ENCODE measurements around the gene IFT88.
A peak's percentile ranks its signal among the peaks of the same experiment; 100 is the strongest.

IFT88 gene, protein sequence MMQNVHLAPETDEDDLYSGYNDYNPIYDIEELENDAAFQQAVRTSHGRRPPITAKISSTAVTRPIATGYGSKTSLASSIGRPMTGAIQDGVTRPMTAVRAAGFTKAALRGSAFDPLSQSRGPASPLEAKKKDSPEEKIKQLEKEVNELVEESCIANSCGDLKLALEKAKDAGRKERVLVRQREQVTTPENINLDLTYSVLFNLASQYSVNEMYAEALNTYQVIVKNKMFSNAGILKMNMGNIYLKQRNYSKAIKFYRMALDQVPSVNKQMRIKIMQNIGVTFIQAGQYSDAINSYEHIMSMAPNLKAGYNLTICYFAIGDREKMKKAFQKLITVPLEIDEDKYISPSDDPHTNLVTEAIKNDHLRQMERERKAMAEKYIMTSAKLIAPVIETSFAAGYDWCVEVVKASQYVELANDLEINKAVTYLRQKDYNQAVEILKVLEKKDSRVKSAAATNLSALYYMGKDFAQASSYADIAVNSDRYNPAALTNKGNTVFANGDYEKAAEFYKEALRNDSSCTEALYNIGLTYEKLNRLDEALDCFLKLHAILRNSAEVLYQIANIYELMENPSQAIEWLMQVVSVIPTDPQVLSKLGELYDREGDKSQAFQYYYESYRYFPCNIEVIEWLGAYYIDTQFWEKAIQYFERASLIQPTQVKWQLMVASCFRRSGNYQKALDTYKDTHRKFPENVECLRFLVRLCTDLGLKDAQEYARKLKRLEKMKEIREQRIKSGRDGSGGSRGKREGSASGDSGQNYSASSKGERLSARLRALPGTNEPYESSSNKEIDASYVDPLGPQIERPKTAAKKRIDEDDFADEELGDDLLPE

DNA sequence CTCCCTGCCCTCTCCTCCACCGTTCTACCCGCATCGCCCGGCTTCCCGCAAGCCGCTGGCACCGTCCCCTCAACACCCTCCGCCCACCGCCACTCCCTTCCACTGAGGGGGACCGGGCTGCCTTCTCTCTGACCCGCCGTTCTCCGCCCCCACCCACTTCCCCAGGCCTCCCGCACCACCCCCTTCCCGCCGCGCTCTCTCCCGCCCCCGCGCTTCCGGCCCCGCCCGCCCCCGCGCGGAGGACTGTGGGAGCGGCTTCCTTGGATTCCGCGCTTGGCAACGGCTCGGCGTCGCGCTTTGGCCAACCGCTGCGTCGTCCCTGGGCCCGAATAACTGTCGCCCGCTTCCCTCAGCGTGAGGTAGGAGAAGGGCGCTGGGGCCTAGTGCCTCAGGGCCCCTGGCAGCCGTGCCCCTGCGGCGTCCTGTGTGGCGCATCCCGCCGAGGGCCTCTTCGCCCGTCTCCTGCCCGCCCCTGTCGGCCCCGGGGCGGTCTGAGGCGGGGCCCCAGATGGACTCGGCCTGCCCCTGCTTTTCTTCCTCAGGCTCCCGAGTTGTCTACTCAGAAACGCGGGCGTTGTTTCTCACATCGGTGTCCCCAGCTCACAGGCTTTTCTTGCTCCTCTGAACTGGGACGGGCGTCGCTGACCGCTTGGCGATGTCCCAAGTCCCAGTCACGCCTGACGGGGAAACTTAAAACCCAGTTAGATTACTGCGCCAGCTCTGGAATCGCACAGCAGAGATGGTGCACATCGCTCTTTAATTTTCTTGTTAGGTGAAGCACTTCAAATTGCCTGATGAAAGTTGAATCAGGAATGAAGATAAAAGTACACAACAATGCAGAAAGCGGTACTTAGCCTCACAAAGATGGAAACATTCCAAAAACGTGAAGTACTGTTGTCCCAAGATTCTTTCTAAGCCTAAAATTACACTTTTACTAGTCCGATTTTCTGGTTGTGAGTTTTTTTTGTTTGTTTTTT lies at the start of gene IFT88:
TSS of gene IFT88 (plus strand) at position 260 of the 977 bp plus-strand sequence. CDS start 7,229 bp downstream, outside the sequence.
- DNase-seq: peak; percentile 89
- CTCF ChIA-PET: interaction anchor here (1.9 kb wide), 1 partner anchor 72 kb away, joined by 4 read pairs; no protein-coding TSS in a partner anchor
- Mint-ChIP-seq H3K9me3 (peaks cover 10% of the 10 kb centered on the region), H3K27me3 (no peaks in the 10 kb centered on the region), H3K4me1 (peaks cover 15% of the 10 kb centered on the region), H3K36me3 (peaks cover 13% of the 10 kb centered on the region), H3K4me3 (peak within 1 kb of the TSS; percentile 93), H3K27ac (peak within 1 kb of the TSS; percentile 88)

GRCh38 chr13:20518660-20519100 lies 48.3 kb upstream of the IFT88 start:
- Mint-ChIP-seq H3K4me3 (no peak overlapping the region), H3K4me1 (peaks cover 9% of the 10 kb centered on the region), H3K9me3 (no peaks in the 10 kb centered on the region), H3K36me3 (no peaks in the 10 kb centered on the region), H3K27me3 (no peaks in the 10 kb centered on the region), H3K27ac (no peak overlapping the region)
- CTCF ChIA-PET: no interaction called here
- no peak for DNase-seq

- H3K4me3 Mint-ChIP-seq: no peak overlapping the region
- no peaks in the 10 kb centered on the region for H3K9me3 Mint-ChIP-seq
- CTCF ChIA-PET: no interaction called here
- DNase-seq: no peak
- H3K27ac Mint-ChIP-seq: no peak overlapping the region
- peaks cover 15% of the 10 kb centered on the region for H3K4me1 Mint-ChIP-seq
- H3K27me3 Mint-ChIP-seq: no peaks in the 10 kb centered on the region
- H3K36me3 Mint-ChIP-seq: no peaks in the 10 kb centered on the region
These were observed 47.1 kb upstream of the IFT88 start for GRCh38 chr13:20519875-20520274.

GRCh38 chr13:20521364-20522115 lies 45.4 kb upstream of the IFT88 start:
- no peak for DNase-seq
- CTCF ChIA-PET: no interaction called here
- peaks cover 22% of the 10 kb centered on the region for H3K4me1 Mint-ChIP-seq

GRCh38 chr13:20525144-20525600 lies 41.8 kb upstream of the IFT88 start:
- peak; percentile 40 for DNase-seq
- Mint-ChIP-seq H3K36me3 (no peaks in the 10 kb centered on the region), H3K4me3 (peak overlapping the region; percentile 83), H3K27ac (peak overlapping the region; percentile 86), H3K9me3 (no peaks in the 10 kb centered on the region), H3K4me1 (peaks cover 33% of the 10 kb centered on the region), H3K27me3 (peaks cover 5% of the 10 kb centered on the region)
- CTCF ChIA-PET: no interaction called here

More at GRCh38 chr13:20521364-20522115, 45.4 kb upstream of the IFT88 start:
- Mint-ChIP-seq H3K9me3 (no peaks in the 10 kb centered on the region), H3K4me3 (no peak overlapping the region), H3K27me3 (no peaks in the 10 kb centered on the region), H3K27ac (no peak overlapping the region), H3K36me3 (no peaks in the 10 kb centered on the region)

- CTCF ChIA-PET: no interaction called here
- peaks cover 33% of the 10 kb centered on the region for H3K4me1 Mint-ChIP-seq
- peaks cover 6% of the 10 kb centered on the region for H3K27me3 Mint-ChIP-seq
- H3K36me3 Mint-ChIP-seq: no peaks in the 10 kb centered on the region
- peaks cover 5% of the 10 kb centered on the region for H3K9me3 Mint-ChIP-seq
- peak within 1 kb of the TSS; percentile 89 for H3K27ac Mint-ChIP-seq
- peak; percentile 85 for DNase-seq
- H3K4me3 Mint-ChIP-seq: peak within 1 kb of the TSS; percentile 83
These were observed 41.1 kb upstream of the IFT88 start, which contains the start of gene CRYL1 for GRCh38 chr13:20525601-20526544. TSS of gene CRYL1 (minus strand) at chr13:20525857. CDS start at chr13:20525794, 63 bp downstream.

DNA sequence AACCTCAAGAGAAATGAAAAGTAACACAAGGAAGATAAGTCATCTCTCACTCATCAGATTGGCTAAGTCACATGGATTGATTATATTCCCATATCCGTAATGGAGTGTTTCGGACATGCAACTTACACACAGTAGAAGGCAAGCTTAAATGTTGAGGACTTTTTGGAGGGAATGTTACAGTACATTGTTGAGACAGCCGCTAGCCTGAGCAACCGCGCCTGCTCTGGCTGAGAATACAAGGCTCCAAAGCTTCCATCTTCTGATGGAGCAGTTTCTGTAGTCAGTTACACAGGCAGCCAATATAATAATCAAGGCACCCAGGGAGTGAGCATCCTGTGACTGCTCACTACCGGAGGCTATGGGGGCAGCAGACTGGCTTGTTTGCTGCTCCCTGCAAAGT lies 40.3 kb upstream of the IFT88 start:
- H3K9me3 Mint-ChIP-seq: peaks cover 7% of the 10 kb centered on the region
- peak overlapping the region; percentile 70 for H3K4me3 Mint-ChIP-seq
- CTCF ChIA-PET: no interaction called here
- peak overlapping the region; percentile 89 for H3K27ac Mint-ChIP-seq
- peaks cover 33% of the 10 kb centered on the region for H3K4me1 Mint-ChIP-seq
- peaks cover 9% of the 10 kb centered on the region for H3K27me3 Mint-ChIP-seq
- H3K36me3 Mint-ChIP-seq: no peaks in the 10 kb centered on the region
- DNase-seq: no peak

DNA sequence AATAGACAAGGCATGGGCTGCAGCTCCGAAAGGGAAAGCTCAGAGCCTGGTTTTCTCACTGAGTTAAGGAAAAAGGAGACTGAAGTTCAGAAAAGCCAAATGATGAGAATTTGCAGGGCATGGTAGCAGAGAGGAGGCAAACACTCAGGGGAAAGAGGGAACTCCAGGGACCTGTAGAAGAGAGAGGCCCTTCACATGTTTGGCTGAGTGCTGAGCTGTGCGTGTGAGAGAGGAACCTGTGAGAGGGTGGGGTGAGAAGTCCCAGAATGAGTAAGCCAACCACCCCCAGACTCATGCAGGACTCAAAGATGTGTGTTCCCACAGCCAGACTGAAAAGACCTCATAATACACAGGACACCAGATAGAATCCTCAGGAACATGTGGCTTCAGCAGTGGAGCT lies 38.5 kb upstream of the IFT88 start:
- Mint-ChIP-seq H3K4me1 (peaks cover 26% of the 10 kb centered on the region), H3K36me3 (no peaks in the 10 kb centered on the region), H3K9me3 (peaks cover 7% of the 10 kb centered on the region), H3K4me3 (no peak overlapping the region), H3K27me3 (peaks cover 9% of the 10 kb centered on the region), H3K27ac (no peak overlapping the region)
- CTCF ChIA-PET: no interaction called here
- DNase-seq: no peak

DNA sequence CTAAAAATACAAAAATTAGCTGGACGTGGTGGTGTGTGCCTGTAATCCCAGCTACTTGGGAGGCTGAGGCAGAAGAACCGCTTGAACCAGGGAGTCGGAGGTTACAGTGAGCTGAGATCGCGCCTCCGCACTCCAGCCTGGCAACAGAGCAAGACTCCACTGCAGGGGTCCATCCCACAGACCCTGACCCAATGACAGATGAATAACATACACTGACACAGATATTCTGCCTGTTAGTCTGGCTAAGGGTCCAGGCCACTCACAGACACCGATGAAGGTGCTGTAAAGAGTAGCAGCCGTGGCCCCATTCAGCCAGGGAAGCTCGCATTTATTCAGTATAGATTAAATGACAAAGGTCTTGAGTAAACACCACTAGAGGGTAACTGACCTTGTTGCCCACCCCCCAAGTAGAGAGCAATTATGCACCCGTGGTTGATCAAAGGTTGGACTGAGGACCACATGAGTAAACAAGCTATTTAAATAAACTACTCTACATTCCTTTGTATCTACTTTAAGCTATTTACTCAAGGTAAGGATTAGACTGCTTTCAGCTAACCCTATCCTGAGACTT lies 32.8 kb upstream of the IFT88 start:
- Mint-ChIP-seq H3K27ac (no peak overlapping the region), H3K4me1 (no peaks in the 10 kb centered on the region), H3K4me3 (no peak overlapping the region), H3K27me3 (peaks cover 12% of the 10 kb centered on the region), H3K9me3 (peaks cover 16% of the 10 kb centered on the region), H3K36me3 (peaks cover 2% of the 10 kb centered on the region)
- DNase-seq: no peak
- CTCF ChIA-PET: interaction anchor here (1.7 kb wide), 1 partner anchor 10 kb away, joined by 4 read pairs; no protein-coding TSS in a partner anchor

DNA sequence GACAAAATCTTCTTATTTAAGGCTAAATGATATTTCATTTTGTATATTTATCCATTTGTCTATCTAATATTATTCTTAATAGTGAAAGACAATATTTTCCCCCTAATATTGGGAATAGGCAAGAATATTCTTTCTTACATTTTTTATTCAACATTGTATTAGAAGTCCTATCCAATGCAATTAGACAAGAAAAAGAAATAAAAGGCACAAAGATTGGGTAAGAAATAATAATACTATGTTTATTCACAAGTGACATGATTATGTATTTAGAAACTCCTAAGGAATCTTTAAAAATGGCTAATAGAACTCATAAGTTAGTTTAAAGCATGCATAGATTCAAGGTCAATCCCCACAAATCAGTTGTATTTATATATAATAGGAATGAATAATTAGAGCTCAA lies 30.0 kb upstream of the IFT88 start:
- H3K4me1 Mint-ChIP-seq: no peaks in the 10 kb centered on the region
- peaks cover 2% of the 10 kb centered on the region for H3K36me3 Mint-ChIP-seq
- peaks cover 8% of the 10 kb centered on the region for H3K27me3 Mint-ChIP-seq
- CTCF ChIA-PET: no interaction called here
- H3K4me3 Mint-ChIP-seq: no peak overlapping the region
- H3K27ac Mint-ChIP-seq: no peak overlapping the region
- no peak for DNase-seq
- peaks cover 9% of the 10 kb centered on the region for H3K9me3 Mint-ChIP-seq

DNA sequence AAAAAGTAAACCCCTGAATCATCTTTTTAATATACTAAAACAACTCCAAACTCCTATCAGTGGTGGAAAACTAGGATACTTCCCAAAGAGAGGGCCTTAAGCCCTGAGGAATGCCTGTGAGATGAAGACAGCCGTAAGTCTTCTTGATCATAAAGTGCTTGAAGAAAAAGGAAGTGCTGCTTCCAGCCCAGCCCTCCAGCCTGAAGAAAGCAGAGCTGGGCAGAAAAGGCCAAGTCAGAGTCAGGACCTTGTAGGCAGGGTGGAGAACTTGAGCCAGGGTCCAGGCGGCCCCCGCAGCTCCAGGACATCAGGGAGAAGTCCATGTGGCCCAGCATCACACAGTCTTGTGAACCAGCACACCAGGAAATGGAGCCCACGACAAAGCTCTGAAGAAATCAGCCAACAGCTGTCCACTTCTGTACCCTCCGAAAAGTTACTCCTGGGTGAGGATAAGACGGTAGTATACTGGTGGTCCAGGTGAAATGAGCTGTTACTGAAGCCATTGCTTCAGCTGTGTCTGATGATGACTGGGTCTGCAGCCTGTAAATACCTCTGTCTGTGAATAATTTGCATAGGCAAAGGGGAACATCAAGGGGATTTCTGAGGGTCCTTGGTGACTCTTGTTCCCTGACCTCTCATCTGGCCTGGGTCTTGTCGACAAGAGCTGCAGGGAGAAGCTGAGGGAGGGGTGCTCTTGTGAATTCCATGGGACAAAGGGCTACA lies 22.6 kb upstream of the IFT88 start:
- H3K27ac Mint-ChIP-seq: no peak overlapping the region
- CTCF ChIA-PET: interaction anchor here (0.9 kb wide), 1 partner anchor 10 kb away, joined by 4 read pairs; no protein-coding TSS in a partner anchor

More for the DNA sequence above, 22.6 kb upstream of the IFT88 start:
- Mint-ChIP-seq H3K27me3 (no peaks in the 10 kb centered on the region), H3K36me3 (no peaks in the 10 kb centered on the region), H3K4me3 (no peak overlapping the region), H3K4me1 (peaks cover 9% of the 10 kb centered on the region), H3K9me3 (no peaks in the 10 kb centered on the region)
- DNase-seq: no peak
